Activated B cell treated with CpG ODN at 0.5 μM for 24 hours (primary cell): Measurements from ENCODE around the gene EPB41L2. TPM values are rescaled to one million over a fixed set of nuclear protein-coding genes. Genes with fewer than 3 reads are reported as not detected.
A peak's percentile ranks its signal among the peaks of the same experiment; 100 is the strongest.

Experiments
- ATAC-seq: fragments of 200-7000 bp; cut with Tn5 transposase; one replicate; pipeline ENCODE4 v1.10.0; 2021; ENCODE audit warnings: low read depth, mild to moderate bottlenecking, moderate library complexity
- CTCF ChIA-PET: fragments of 350-600 bp; sonication (Branson Sonifier 250); formaldehyde crosslinking; loops from one replicate; lab custom pipeline; 2021; ENCODE audit warnings: antibody characterized with exemption; lab: Charles Lee
- POLR2A ChIA-PET: fragments of 350-600 bp; sonication (Branson Sonifier 250); formaldehyde crosslinking; loops from one replicate; lab custom pipeline; 2021; ENCODE audit warnings: antibody characterized with exemption; lab: Charles Lee
- DNase-seq: peaks from one replicate; pipeline ENCODE4 v3.0.0; 2022
- H3K27ac Mint-ChIP-seq: one replicate; pipeline ENCODE4 v1.8.0; 2020; ENCODE audit warnings: mixed read lengths
- H3K27me3 Mint-ChIP-seq: one replicate; pipeline ENCODE4 v1.8.0; 2021; ENCODE audit warnings: mixed read lengths
- H3K36me3 Mint-ChIP-seq: one replicate; pipeline ENCODE4 v1.8.0; 2021; ENCODE audit warnings: low read depth, mixed read lengths
- H3K4me1 Mint-ChIP-seq: one replicate; pipeline ENCODE4 v1.8.0; 2021; ENCODE audit warnings: mixed read lengths
- H3K4me3 Mint-ChIP-seq: one replicate; pipeline ENCODE4 v1.8.0; 2020; ENCODE audit warnings: mild to moderate bottlenecking, mixed read lengths
- H3K9me3 Mint-ChIP-seq: one replicate; pipeline ENCODE4 v1.8.0; 2020; ENCODE audit warnings: mixed read lengths
- intact Hi-C: fragments of 100-400 bp; cut with micrococcal nuclease; formaldehyde crosslinking; loops from one replicate; pipeline ENCODE4 v1.15.1; 2024
- total RNA-seq: library from RNA; stranded (reverse); gene quantifications from 2 replicates; pipeline ENCODE4 v1.2.3, GENCODE V29; 2022
- TF ChIP-seq, protein P1 (sequence below): fragments of 200-600 bp; IDR thresholded peaks from one replicate; pipeline ENCODE4 v1.8.0; 2022; ENCODE audit warnings: antibody characterized with exemption, mild to moderate bottlenecking

EPB41L2 gene
- total RNA-seq, 1 donor from 2014 or later = 62.8 TPM

DNA sequence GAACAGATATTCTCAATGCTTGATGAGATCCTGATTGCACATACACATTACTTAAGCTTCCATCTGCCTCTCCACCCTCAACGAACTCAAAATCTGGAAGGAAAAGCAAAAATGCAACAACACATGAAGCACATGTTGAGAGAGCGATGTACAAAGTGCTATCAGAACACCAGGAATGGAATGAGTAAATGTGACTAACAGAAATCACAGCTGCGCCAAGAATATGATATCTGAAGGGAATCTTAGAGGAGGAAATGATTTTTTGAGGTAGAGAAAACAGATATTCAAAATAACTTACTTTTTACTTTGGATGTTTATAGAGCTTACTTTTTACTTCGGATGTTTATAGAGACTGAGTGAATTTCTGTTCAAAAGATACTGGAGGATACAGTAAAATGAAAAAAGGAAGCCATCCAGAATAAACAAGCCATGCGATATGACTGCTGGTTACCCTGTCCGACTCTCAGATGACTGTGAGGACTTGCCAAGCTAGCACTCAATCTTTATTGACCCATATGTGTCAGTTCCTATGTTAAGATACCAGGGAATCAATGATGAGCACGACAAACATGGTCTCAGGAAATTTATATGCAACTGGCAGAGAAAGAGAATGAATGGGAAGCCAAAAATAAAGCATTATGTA lies 133.9 kb downstream of the EPB41L2 start:
- Mint-ChIP-seq H3K27ac (no peak overlapping the region), H3K36me3 (peaks cover 7% of the 10 kb centered on the region), H3K27me3 (no peaks in the 10 kb centered on the region), H3K4me1 (no peaks in the 10 kb centered on the region), H3K9me3 (peaks cover 2% of the 10 kb centered on the region), H3K4me3 (no peak overlapping the region)
- intact Hi-C loops = no loop called here
- CTCF ChIA-PET = no interaction called here
- DNase-seq (no peak), ATAC-seq (no peak)
- TF ChIP-seq, protein P1, sequence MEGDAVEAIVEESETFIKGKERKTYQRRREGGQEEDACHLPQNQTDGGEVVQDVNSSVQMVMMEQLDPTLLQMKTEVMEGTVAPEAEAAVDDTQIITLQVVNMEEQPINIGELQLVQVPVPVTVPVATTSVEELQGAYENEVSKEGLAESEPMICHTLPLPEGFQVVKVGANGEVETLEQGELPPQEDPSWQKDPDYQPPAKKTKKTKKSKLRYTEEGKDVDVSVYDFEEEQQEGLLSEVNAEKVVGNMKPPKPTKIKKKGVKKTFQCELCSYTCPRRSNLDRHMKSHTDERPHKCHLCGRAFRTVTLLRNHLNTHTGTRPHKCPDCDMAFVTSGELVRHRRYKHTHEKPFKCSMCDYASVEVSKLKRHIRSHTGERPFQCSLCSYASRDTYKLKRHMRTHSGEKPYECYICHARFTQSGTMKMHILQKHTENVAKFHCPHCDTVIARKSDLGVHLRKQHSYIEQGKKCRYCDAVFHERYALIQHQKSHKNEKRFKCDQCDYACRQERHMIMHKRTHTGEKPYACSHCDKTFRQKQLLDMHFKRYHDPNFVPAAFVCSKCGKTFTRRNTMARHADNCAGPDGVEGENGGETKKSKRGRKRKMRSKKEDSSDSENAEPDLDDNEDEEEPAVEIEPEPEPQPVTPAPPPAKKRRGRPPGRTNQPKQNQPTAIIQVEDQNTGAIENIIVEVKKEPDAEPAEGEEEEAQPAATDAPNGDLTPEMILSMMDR = no peak
- POLR2A ChIA-PET = no interaction called here

DNA sequence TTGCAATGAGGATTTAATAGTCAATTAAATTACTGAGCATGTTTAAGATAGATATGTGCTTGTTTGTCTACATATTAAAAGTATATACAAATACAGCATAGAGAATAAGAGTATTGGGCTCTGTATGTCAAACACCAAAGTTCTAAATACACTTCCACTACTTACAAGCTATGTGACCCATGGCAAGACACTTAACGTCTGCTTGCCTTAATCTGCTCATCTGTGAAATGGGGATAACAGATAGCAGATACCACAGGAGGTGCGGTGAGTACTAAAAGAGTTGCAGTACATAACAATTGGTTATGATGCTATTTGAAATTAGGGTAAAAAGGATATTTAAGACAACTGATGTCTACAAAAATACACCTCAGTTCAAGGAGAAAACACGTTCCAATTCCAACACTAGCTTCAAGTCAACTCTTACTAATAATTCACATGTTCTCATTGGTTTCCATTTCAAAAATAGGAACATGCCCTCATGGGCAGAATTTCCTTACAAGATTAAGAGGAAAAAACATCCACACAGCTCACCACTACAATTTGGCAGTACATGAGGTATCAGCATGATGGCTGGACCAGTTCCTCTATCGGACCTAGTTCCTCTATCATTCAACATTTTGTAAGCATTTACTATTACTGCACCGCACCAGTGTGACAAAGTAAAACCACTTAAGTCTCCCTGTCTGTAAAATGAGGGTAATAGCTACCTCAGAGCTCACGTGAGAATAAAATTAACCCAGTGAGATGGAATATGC lies 134.7 kb downstream of the EPB41L2 start:
- Mint-ChIP-seq H3K36me3 (peaks cover 9% of the 10 kb centered on the region), H3K27ac (no peak overlapping the region), H3K4me3 (no peak overlapping the region), H3K9me3 (peaks cover 2% of the 10 kb centered on the region), H3K27me3 (no peaks in the 10 kb centered on the region), H3K4me1 (no peaks in the 10 kb centered on the region)
- intact Hi-C loops = no loop called here
- CTCF ChIA-PET = no interaction called here
- DNase-seq (no peak), ATAC-seq (no peak)
- TF ChIP-seq, protein P1 = no peak
- POLR2A ChIA-PET = no interaction called here

DNA sequence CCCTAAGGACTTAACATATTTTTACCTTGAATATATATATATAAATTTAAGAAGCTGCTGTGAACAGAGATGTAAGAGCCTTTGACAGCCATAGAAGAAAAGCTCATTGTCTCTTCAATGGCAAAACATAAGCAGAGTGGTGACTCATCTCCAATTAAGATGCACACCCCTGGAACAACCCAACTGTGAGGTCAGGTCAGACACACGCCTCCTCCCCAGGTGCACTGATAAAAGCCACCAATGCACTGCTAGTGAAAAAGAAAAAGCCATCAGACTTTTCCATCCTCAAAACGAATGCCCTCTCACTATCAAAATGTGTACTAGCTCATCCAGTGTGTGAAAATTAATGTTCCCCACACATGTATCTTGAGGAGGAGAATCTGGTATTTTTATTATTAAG lies 135.7 kb downstream of the EPB41L2 start:
- Mint-ChIP-seq H3K9me3 (peaks cover 2% of the 10 kb centered on the region), H3K36me3 (peaks cover 9% of the 10 kb centered on the region), H3K4me3 (no peak overlapping the region), H3K4me1 (no peaks in the 10 kb centered on the region), H3K27me3 (no peaks in the 10 kb centered on the region), H3K27ac (no peak overlapping the region)
- no peak for DNase-seq
- no peak for ATAC-seq
- intact Hi-C loops = no loop called here
- ChIA-PET POLR2A (no interaction called here), CTCF (interaction anchor here (0.6 kb wide), 1 partner anchor 37 kb away, joined by 3 read pairs; no protein-coding TSS in a partner anchor)
- TF ChIP-seq, protein P1 = no peak

GRCh38 chr6:130923350-130923749 lies 139.7 kb downstream of the EPB41L2 start:
- ChIA-PET CTCF (no interaction called here), POLR2A (no interaction called here)
- H3K4me3 Mint-ChIP-seq = no peak overlapping the region
- H3K27me3 Mint-ChIP-seq = no peaks in the 10 kb centered on the region
- TF ChIP-seq, protein P1 = no peak
- H3K9me3 Mint-ChIP-seq = no peaks in the 10 kb centered on the region
- no peak for ATAC-seq
- no peak for DNase-seq
- no peaks in the 10 kb centered on the region for H3K4me1 Mint-ChIP-seq
- H3K36me3 Mint-ChIP-seq = peaks cover 5% of the 10 kb centered on the region
- no peak overlapping the region for H3K27ac Mint-ChIP-seq
- intact Hi-C loops = no loop called here

- ATAC-seq = no peak
Observed at GRCh38 chr6:130922922-130923321, 140.1 kb downstream of the EPB41L2 start.

More at GRCh38 chr6:130922922-130923321, 140.1 kb downstream of the EPB41L2 start:
- DNase-seq = no peak
- TF ChIP-seq, protein P1 = no peak
- ChIA-PET POLR2A (no interaction called here), CTCF (no interaction called here)
- Mint-ChIP-seq H3K27me3 (no peaks in the 10 kb centered on the region), H3K36me3 (peaks cover 5% of the 10 kb centered on the region), H3K4me3 (no peak overlapping the region), H3K4me1 (no peaks in the 10 kb centered on the region), H3K9me3 (no peaks in the 10 kb centered on the region), H3K27ac (peak overlapping the region; percentile 13)
- intact Hi-C loops = no loop called here
